K562 (cell line): ENCODE results near the gene FLVCR2. TPM values are rescaled to one million over a fixed set of nuclear protein-coding genes. Genes with fewer than 3 reads are reported as not detected.

ENCODE experiments used
- CC2D1A ChIP-seq: fragments of 450-650 bp; IDR thresholded peaks from 2 replicates; pipeline ENCODE4 v1.6.1; 2017; ENCODE audit warnings: mild to moderate bottlenecking
- CREBBP ChIP-seq: IDR thresholded peaks from one replicate; pipeline ENCODE4 v1.6.1; 2012; ENCODE audit warnings: low read depth, mild to moderate bottlenecking, control low read depth, inconsistent platforms, low read length
- CTCF ChIP-seq, 3 experiments: IDR thresholded peaks in 2 of 3; conservative IDR thresholded peaks in 1 of 3; 2 replicates each; pipeline ENCODE4 v1.5.1; 2011 to 2012; ENCODE audit warnings: low read length in 3 of 3, mild to moderate bottlenecking in 3 of 3, control low read depth in 2 of 3, improper control_type of control experiment in 1 of 3, inconsistent platforms in 1 of 3, low read depth in 1 of 3, mixed read lengths in 1 of 3, moderate library complexity in 1 of 3; ENCODE audit not compliant: insufficient read depth in 2 of 3
- CTCFL ChIP-seq: IDR thresholded peaks from 2 replicates; pipeline ENCODE4 v1.6.1; 2011; ENCODE audit warnings: borderline replicate concordance, low read depth, mild to moderate bottlenecking, moderate library complexity, low read length; ENCODE audit not compliant: insufficient read depth, poor library complexity, severe bottlenecking
- KLF16 ChIP-seq: IDR thresholded peaks from 2 replicates; pipeline ENCODE4 v1.6.1; 2016; ENCODE audit warnings: antibody characterized with exemption
- REST ChIP-seq, 2 experiments: fragments of 450-650 bp; formaldehyde crosslinking in 1 of 2; IDR thresholded peaks; 2 replicates each; pipeline versions ENCODE4 v1.4.0 to v1.6.1; 2014 to 2020; ENCODE audit warnings: mild to moderate bottlenecking in 2 of 2, borderline replicate concordance in 1 of 2, low read depth in 1 of 2
- TAF1 ChIP-seq: IDR thresholded peaks from 2 replicates; pipeline ENCODE4 v1.6.1; 2011; ENCODE audit warnings: mild to moderate bottlenecking, low read length, moderate library complexity; ENCODE audit not compliant: insufficient read depth, control insufficient read depth, severe bottlenecking; ENCODE audit errors: extremely low read depth
- ZNF764 ChIP-seq: fragments of 250-450 bp; sonication (Bioruptor Pico); IDR thresholded peaks from 2 replicates; pipeline ENCODE4 v1.4.0; 2020; ENCODE audit warnings: low read depth, mild to moderate bottlenecking, moderate library complexity
- polyA plus RNA-seq, 8 experiments: library from polyadenylated mRNA; depleted of rRNA in 4 of 8; stranded (reverse) in 5 of 8; unstranded in 3 of 8; fragments of >200 nt; fragmentation: Nextera tagmentation in 2 of 8; fragmentation: Illumina TruSeq in 1 of 8; extraction: Ambion mirVana in 2 of 8; extraction: Trizol in 1 of 8; gene quantifications; 2 replicates each; pipeline versions ENCODE4 v1.2.1 to v1.2.3, GENCODE V29; 2011 to 2014; ENCODE audit warnings: inconsistent platforms in 1 of 8, missing spikeins in 1 of 8
- total RNA-seq, 7 experiments: library from RNA; depleted of rRNA in 6 of 7; stranded (reverse); fragments of >200 nt in 6 of 7; fragmentation: Illumina TruSeq in 2 of 7; extraction: Trizol in 2 of 7; gene quantifications; 2 replicates each; pipeline versions ENCODE4 v1.2.1 to v1.2.3, GENCODE V29; 2011 to 2021; ENCODE audit warnings: low replicate concordance in 1 of 7

The FLVCR2 gene
- total and polyA plus RNA-seq, 9 of the 15 experiments (the other 6 are each of a cell fraction or from before 2014, with no cell fraction given), result 1.5 TPM; not detected in 8

GRCh38 chr14:75654127-75654732 is 75.8 kb downstream of the FLVCR2 start (continued):
- TF ChIP-seq REST (IDR thresholded peaks at IDR 0.05; ENCODE audit: borderline replicate concordance), result peak; percentile 58; the same call in 1 of the 2 replicates
- no peak for TF ChIP-seq REST (CRISPR knock-in tag; IDR thresholded peaks at IDR 0.05; ENCODE audit: low read depth)
- no peak for TF ChIP-seq TAF1
- 0 out of 2 replicates have a peak, but pooled peaks have one; percentile 9 for TF ChIP-seq KLF16
- TF ChIP-seq CTCFL, result peak; percentile 5
- no peak for TF ChIP-seq CREBBP
- TF ChIP-seq CTCF (IDR thresholded peaks at IDR 0.05 in 2 of 3, conservative IDR thresholded peaks at IDR 0.05 in 1 of 3; ENCODE audit: insufficient read depth in 2 of 3, low read depth in 1 of 3, low read length in 3 of 3), result peak; percentile 79 to 85 (median 83)
- no peak for TF ChIP-seq CC2D1A
- TF ChIP-seq ZNF764 (CRISPR knock-in tag), result no peak
- TF ChIP-seq, all 486 proteins: peak for 8
